Measurements from ENCODE around the gene DVL1. TPM values are rescaled to one million over a fixed set of nuclear protein-coding genes. Genes with fewer than 3 reads are reported as not detected.
A peak's percentile ranks its signal among the peaks of the same experiment; 100 is the strongest.

DVL1 gene
- total and polyA plus RNA-seq, 9 of the 15 experiments (the other 6 are each of a cell fraction or from before 2014, with no cell fraction given): 0.62 to 135 (median 24.3) TPM

DNA sequence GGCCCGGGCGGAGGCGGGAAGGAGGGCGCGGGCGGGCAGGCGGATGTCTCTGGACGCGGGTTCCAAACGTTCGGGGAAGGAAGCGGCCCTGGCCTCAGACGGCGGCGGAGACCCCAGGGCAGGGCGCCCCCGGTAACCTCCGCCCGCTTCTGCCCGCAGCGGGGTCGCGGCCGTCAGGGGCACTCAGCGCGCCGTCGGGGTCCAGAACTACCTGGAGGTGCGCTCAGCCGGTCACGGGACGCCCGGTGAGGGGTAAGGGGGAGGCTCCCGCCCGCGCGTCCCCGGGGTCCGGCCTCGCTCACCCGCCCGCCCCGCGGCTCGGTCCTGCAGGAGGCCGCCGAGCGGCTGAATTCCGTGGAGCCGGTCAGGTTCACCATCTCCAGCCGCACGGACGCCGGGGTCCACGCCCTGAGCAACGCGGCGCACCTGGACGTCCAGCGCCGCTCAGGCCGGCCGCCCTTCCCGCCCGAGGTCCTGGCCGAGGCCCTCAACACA, 40.4 kb downstream of the DVL1 start (continued):
- TF ChIP-seq HDAC6 (IDR thresholded peaks at IDR 0.05; ENCODE audit: low read depth, low read length) (no peak), ZNF408 (CRISPR knock-in tag; IDR thresholded peaks at IDR 0.05; ENCODE audit: low read depth) (no peak), TARDBP (IDR thresholded peaks at IDR 0.05) (0 out of 2 replicates have a peak, but pooled peaks have one; percentile 15), ZNF75A (CRISPR knock-in tag; IDR thresholded peaks at IDR 0.05) (no peak), ATF7 (IDR thresholded peaks at IDR 0.05) (no peak; the same call in 1 of the 2 replicates), TCF7 (IDR thresholded peaks at IDR 0.05; ENCODE audit: borderline replicate concordance) (no peak; the same call in 1 of the 2 replicates), ZNF274 (IDR thresholded peaks at IDR 0.05; ENCODE audit: borderline replicate concordance, low read depth, low read length) (no peak; the same call in 1 of the 2 replicates), KHSRP (IDR thresholded peaks at IDR 0.05) (no peak), SMC3 (conservative IDR thresholded peaks at IDR 0.05; ENCODE audit: insufficient read depth, low read depth, low read length) (no peak), RUNX1 (IDR thresholded peaks at IDR 0.05; ENCODE audit: low read depth) (no peak), ZNF134 (CRISPR knock-in tag; conservative IDR thresholded peaks at IDR 0.05) (no peak), RHOXF2B (CRISPR knock-in tag; conservative IDR thresholded peaks at IDR 0.05) (no peak), SMARCA4 (IDR thresholded peaks at IDR 0.05) (no peak), ZNF512 (tag; IDR thresholded peaks at IDR 0.05) (no peak), USF1 (CRISPR knock-in tag; IDR thresholded peaks at IDR 0.05) (0 out of 2 replicates have a peak, but pooled peaks have one; percentile 23), XRCC3 (IDR thresholded peaks at IDR 0.05) (no peak), KLF10 (CRISPR knock-in tag; IDR thresholded peaks at IDR 0.05) (no peak), DACH1 (IDR thresholded peaks at IDR 0.05; ENCODE audit: partially characterized antibody) (no peak), HNRNPLL (IDR thresholded peaks at IDR 0.05; ENCODE audit: low read depth, low read length, poor library complexity, severe bottlenecking) (no peak), PHF20 (IDR thresholded peaks at IDR 0.05; ENCODE audit: partially characterized antibody) (peak; percentile 26), ZNF668 (CRISPR knock-in tag; IDR thresholded peaks at IDR 0.05) (no peak), CBFA2T3 (IDR thresholded peaks at IDR 0.05) (no peak), CREBBP (IDR thresholded peaks at IDR 0.05; ENCODE audit: low read depth, low read length) (no peak), ETS1 (conservative IDR thresholded peaks at IDR 0.05; ENCODE audit: control insufficient read depth, low read depth, low read length) (peak; percentile 9; the same call in 1 of the 2 replicates)
- TF ChIP-seq, protein P1, sequence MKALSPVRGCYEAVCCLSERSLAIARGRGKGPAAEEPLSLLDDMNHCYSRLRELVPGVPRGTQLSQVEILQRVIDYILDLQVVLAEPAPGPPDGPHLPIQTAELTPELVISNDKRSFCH (CRISPR knock-in tag; IDR thresholded peaks at IDR 0.05): no peak
- TF ChIP-seq, protein P1 (tag; IDR thresholded peaks at IDR 0.05): no peak
- TF ChIP-seq, protein P2, sequence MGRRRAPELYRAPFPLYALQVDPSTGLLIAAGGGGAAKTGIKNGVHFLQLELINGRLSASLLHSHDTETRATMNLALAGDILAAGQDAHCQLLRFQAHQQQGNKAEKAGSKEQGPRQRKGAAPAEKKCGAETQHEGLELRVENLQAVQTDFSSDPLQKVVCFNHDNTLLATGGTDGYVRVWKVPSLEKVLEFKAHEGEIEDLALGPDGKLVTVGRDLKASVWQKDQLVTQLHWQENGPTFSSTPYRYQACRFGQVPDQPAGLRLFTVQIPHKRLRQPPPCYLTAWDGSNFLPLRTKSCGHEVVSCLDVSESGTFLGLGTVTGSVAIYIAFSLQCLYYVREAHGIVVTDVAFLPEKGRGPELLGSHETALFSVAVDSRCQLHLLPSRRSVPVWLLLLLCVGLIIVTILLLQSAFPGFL (CRISPR knock-in tag; IDR thresholded peaks at IDR 0.05): no peak
